Cardiac muscle cell (in vitro differentiated cells and primary cell): Measurements from ENCODE around the gene PDP2. TPM values are rescaled to one million over a fixed set of nuclear protein-coding genes. Genes with fewer than 3 reads are reported as not detected.

Experiments
- DNase-seq, 2 donors: peaks; one replicate each; pipeline versions ENCODE4 v3.0.0 to v3.0.0-alpha.2; 2010 to 2017; ENCODE audit warnings: low read depth in 1 of 2, low spot score in 1 of 2
- H3K27ac ChIP-seq: fragments of 200-600 bp; sonication (generic); 2 replicates; pipeline ENCODE4 v1.5.1; 2016
- H3K27me3 ChIP-seq: fragments of 200-600 bp; sonication (generic); 2 replicates; pipeline ENCODE4 v1.6.0; 2016; ENCODE audit warnings: control low read depth
- H3K36me3 ChIP-seq: fragments of 200-600 bp; sonication (generic); 2 replicates; pipeline ENCODE4 v1.5.1; 2016; ENCODE audit warnings: control low read depth
- H3K4me1 ChIP-seq: fragments of 200-600 bp; sonication (generic); 2 replicates; pipeline ENCODE4 v1.8.1; 2017; ENCODE audit warnings: low read depth, mild to moderate bottlenecking, mixed run types
- H3K4me3 ChIP-seq: fragments of 200-600 bp; sonication (generic); 2 replicates; pipeline ENCODE4 v1.5.1; 2016; ENCODE audit warnings: mild to moderate bottlenecking
- H3K9me3 ChIP-seq: fragments of 200-600 bp; sonication (generic); 2 replicates; pipeline ENCODE4 v1.5.1; 2017; ENCODE audit warnings: low read depth, mild to moderate bottlenecking, control low read depth
- polyA plus RNA-seq: library from polyadenylated mRNA; unstranded; fragments of >200 nt; fragmentation: Nextera tagmentation; extraction: Ambion mirVana; gene quantifications from 2 replicates; pipeline ENCODE4 v1.2.1, GENCODE V29; 2016
- total RNA-seq: library from RNA; depleted of rRNA; stranded (reverse); fragments of >200 nt; gene quantifications from 2 replicates; pipeline ENCODE4 v1.2.3, GENCODE V29; 2016
- TF ChIP-seq, protein P1 (sequence below): IDR thresholded peaks from 2 replicates; pipeline ENCODE4 v1.5.1; 2012; ENCODE audit warnings: low read depth, mild to moderate bottlenecking, low read length

Gene PDP2
- total and polyA plus RNA-seq, 2 experiments from 2014 or later: 4.1 to 19.4 TPM

DNA sequence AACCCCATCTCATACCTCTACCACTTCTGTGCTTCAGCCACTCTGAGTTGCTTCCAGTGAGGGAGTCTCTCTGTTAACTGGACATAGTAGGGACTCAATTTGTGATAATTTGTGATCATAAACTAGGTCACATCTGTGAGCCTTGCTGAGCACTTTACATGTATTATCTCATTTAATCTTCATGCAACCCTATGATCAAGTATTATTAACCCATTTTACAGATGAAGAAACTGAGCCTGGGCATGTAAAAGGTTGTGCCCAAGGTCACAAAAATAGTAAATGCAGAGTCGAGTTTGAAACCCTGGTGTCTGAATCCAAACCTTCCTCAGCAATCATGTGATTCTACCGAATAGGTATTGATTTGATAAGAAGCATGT lies 18.6 kb downstream of the PDP2 start:
- TF ChIP-seq, protein P1, sequence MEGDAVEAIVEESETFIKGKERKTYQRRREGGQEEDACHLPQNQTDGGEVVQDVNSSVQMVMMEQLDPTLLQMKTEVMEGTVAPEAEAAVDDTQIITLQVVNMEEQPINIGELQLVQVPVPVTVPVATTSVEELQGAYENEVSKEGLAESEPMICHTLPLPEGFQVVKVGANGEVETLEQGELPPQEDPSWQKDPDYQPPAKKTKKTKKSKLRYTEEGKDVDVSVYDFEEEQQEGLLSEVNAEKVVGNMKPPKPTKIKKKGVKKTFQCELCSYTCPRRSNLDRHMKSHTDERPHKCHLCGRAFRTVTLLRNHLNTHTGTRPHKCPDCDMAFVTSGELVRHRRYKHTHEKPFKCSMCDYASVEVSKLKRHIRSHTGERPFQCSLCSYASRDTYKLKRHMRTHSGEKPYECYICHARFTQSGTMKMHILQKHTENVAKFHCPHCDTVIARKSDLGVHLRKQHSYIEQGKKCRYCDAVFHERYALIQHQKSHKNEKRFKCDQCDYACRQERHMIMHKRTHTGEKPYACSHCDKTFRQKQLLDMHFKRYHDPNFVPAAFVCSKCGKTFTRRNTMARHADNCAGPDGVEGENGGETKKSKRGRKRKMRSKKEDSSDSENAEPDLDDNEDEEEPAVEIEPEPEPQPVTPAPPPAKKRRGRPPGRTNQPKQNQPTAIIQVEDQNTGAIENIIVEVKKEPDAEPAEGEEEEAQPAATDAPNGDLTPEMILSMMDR: no peak
- Histone ChIP-seq H3K36me3 (no peaks in the 10 kb centered on the region), H3K9me3 (no peaks in the 10 kb centered on the region), H3K4me3 (no peak overlapping the region), H3K4me1 (peaks cover 62% of the 10 kb centered on the region), H3K27ac (peak overlapping the region; percentile 100), H3K27me3 (no peaks in the 10 kb centered on the region)
- DNase-seq: no peak

DNA sequence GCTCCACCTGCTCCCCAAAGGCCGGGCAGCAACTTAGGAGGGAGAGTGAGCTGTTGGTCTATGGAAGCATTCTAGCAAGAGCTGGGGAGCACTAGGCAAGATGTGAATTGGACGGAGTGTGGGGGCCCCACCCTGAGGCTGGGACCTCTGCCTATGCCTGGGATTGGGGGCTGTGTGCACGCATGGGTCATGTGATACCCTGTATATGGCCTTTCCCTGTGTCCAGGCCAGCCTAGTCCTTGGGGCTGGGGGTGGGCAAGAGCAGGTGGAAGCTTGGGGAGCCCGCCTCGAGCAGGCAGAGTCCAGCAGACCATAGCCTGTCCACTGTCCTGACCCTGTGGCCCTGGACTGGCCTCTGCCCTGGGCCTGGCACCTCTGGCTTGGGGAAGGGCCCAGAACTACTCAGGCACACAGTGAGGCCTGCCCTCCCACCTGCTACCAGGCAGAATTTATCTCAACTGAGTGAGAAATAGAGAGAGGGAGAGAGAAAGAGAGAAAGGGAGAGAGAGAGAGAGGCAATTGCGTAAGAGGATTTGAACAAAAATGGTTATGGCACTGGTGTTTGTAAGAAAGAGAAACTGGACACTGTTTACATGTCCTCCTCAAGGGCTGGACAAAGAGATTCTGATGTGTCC lies 19.1 kb downstream of the PDP2 start:
- H3K4me1 ChIP-seq: peaks cover 67% of the 10 kb centered on the region
- DNase-seq: peak in 1 of 2 donors; percentile 60

DNA sequence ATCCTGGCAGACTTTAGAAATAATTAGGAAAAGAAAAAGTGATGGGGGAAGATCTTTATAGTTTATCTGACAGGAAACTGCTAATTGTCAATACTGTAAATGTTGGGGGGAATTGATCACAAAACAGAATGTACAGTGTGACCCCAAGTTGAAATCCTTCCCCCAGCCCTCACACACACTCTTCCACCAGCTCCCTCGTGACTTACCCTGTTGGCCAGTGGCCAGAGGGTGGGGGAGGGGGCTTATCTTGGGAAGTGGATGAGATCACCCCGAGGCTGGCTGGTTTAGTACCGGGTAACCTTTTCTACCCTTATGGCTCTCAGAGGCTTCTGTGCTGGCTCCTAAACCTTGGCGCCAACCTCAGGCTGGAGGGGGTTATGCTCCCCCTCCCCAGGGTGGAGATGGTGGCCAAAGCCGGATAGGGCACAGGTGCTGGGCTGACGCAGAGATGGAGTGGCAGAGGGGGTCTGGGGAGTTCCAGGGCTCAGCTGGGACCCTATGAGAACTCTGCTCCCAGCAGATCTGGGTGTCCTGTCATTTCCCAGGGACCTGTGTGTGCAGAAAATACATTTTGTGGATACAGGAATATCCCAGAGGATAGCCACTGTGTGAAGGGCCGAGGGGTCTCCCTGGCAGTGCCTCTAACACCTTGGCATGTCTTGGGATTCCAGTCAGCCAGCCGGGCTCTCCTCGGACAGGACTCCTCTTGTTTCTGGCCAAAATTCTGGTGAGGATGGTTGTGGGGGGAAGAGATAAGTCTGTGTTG lies 19.8 kb downstream of the PDP2 start:
- H3K36me3 ChIP-seq: no peaks in the 10 kb centered on the region
- DNase-seq: peak; percentile 84 to 89
- peak overlapping the region; percentile 100 for H3K27ac ChIP-seq
- H3K27me3 ChIP-seq: no peaks in the 10 kb centered on the region
- no peaks in the 10 kb centered on the region for H3K9me3 ChIP-seq
- H3K4me1 ChIP-seq: peaks cover 73% of the 10 kb centered on the region
- TF ChIP-seq, protein P1: no peak
- no peak overlapping the region for H3K4me3 ChIP-seq

More for the DNA sequence above, 19.1 kb downstream of the PDP2 start:
- no peaks in the 10 kb centered on the region for H3K27me3 ChIP-seq
- TF ChIP-seq, protein P1: no peak
- no peaks in the 10 kb centered on the region for H3K36me3 ChIP-seq
- peak overlapping the region; percentile 100 for H3K27ac ChIP-seq
- H3K4me3 ChIP-seq: no peak overlapping the region
- no peaks in the 10 kb centered on the region for H3K9me3 ChIP-seq

DNA sequence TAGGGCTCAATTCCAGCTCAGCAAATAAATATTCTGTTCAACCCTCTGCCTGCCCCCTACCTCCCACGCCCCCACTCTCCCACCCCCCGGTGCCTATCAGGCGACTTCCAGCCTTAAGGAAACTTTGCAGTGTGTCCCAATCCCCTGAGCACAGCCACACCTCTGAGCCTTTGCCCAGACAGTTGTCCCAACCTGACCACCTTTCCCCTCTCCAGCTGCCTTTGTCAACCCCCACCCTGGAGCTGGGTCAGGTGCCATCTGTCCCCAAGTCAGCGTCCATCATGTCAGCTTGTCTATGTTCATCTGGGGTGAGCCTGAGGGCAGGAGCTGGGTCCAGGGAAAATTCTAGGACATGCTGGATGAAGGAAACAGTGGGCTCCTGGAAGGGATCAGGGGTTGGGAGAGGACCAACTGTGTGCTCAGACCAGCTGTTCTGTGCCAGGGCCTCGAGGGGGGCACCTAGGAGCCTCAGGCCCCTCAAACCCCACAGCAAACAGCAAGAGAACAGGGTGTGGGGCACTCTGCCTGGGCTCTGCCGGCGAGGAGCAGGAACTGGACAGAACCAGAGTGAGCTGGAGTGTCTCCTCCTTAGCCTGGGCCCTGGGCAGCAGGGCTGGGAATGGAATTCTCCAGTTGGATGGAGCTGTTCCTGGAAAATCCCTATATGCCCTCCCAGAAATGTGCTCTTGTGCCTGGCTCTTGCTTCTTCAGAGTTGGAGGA lies 20.6 kb downstream of the PDP2 start:
- H3K27ac ChIP-seq: peak overlapping the region; percentile 100
- TF ChIP-seq, protein P1: no peak
- no peaks in the 10 kb centered on the region for H3K36me3 ChIP-seq
- H3K27me3 ChIP-seq: no peaks in the 10 kb centered on the region
- peaks cover 73% of the 10 kb centered on the region for H3K4me1 ChIP-seq
- no peaks in the 10 kb centered on the region for H3K9me3 ChIP-seq
- DNase-seq: peak in 1 of 2 donors; percentile 48
- H3K4me3 ChIP-seq: no peak overlapping the region

- Histone ChIP-seq H3K27ac (peak overlapping the region; percentile 100), H3K27me3 (no peaks in the 10 kb centered on the region), H3K4me3 (no peak overlapping the region), H3K36me3 (no peaks in the 10 kb centered on the region), H3K4me1 (peaks cover 78% of the 10 kb centered on the region), H3K9me3 (no peaks in the 10 kb centered on the region)
- DNase-seq: no peak
- TF ChIP-seq, protein P1: no peak
Measured at GRCh38 chr16:66901626-66902025, 21.3 kb downstream of the PDP2 start.
